Measurements from ENCODE around the gene RFPL2.
"Not testable (repeated sequence)": the region's sequence is repeated elsewhere in the genome, so short reads cannot be mapped to it uniquely, and the experiment has no call there.

Gene RFPL2

GRCh38 chr22:32205974-32206773 is 1.3 kb upstream of the RFPL2 start:
- no peak for DNase-seq (ENCODE audit: low read depth in 2 of 2)

GRCh38 chr22:32204040-32204855 is 625 bp downstream of the RFPL2 start:
- DNase-seq (ENCODE audit: low read depth in 2 of 2) = no peak

GRCh38 chr22:32203181-32204039 is 1.5 kb downstream of the RFPL2 start:
- no peak for DNase-seq (ENCODE audit: low read depth in 2 of 2)

- no peak for DNase-seq (ENCODE audit: low read depth in 2 of 2)
Observed at GRCh38 chr22:32202539-32203180, 2.2 kb downstream of the RFPL2 start.

GRCh38 chr22:32202161-32202538 is 2.7 kb downstream of the RFPL2 start:
- DNase-seq (ENCODE audit: low read depth in 2 of 2) = no peak

GRCh38 chr22:32200752-32201151 is 4.1 kb downstream of the RFPL2 start:
- DNase-seq (ENCODE audit: low read depth in 2 of 2) = no peak

- DNase-seq (ENCODE audit: low read depth in 2 of 2) = no peak
Observed at GRCh38 chr22:32199961-32200360, 4.9 kb downstream of the RFPL2 start.

GRCh38 chr22:32199341-32199740 is 5.5 kb downstream of the RFPL2 start:
- no peak for DNase-seq (ENCODE audit: low read depth in 2 of 2)

- DNase-seq (ENCODE audit: low read depth in 2 of 2) = not testable (repeated sequence)
Observed at GRCh38 chr22:32197553-32198226, 7.2 kb downstream of the RFPL2 start.

- not testable (repeated sequence) for DNase-seq (ENCODE audit: low read depth in 2 of 2)
Observed at GRCh38 chr22:32195900-32196299, 9.0 kb downstream of the RFPL2 start.

GRCh38 chr22:32193346-32193745 is 11.5 kb downstream of the RFPL2 start:
- not testable (repeated sequence) for DNase-seq (ENCODE audit: low read depth in 2 of 2)

- not testable (repeated sequence) for DNase-seq (ENCODE audit: low read depth in 2 of 2)
Observed at GRCh38 chr22:32191021-32191420, 13.9 kb downstream of the RFPL2 start.

- no peak for DNase-seq (ENCODE audit: low read depth in 2 of 2)
Observed at GRCh38 chr22:32185821-32186220, 19.1 kb downstream of the RFPL2 start.

- no peak for DNase-seq (ENCODE audit: low read depth in 2 of 2)
Observed at GRCh38 chr22:32183625-32184024, 21.2 kb downstream of the RFPL2 start.

- no peak for DNase-seq (ENCODE audit: low read depth in 2 of 2)
Observed at GRCh38 chr22:32181043-32181442, 23.8 kb downstream of the RFPL2 start.

- DNase-seq (ENCODE audit: low read depth in 2 of 2) = no peak
Observed at GRCh38 chr22:32177221-32177765, 27.6 kb downstream of the RFPL2 start.

GRCh38 chr22:32175683-32176644 is 28.9 kb downstream of the RFPL2 start:
- no peak for DNase-seq (ENCODE audit: low read depth in 2 of 2)

- no peak for DNase-seq (ENCODE audit: low read depth in 2 of 2)
Observed at GRCh38 chr22:32175115-32175514, 29.8 kb downstream of the RFPL2 start.

GRCh38 chr22:32165681-32166080 is 39.2 kb downstream of the RFPL2 start:
- no peak for DNase-seq (ENCODE audit: low read depth in 2 of 2)

All from stimulated activated CD8-positive, alpha-beta memory T cell treated with anti-CD3 and anti-CD28 coated beads, Interleukin-15, amount 100 ng/mL, for 48 hours (primary cell).